HG03025 (cell line): Measurements from ENCODE around the gene RNF13.
A peak's percentile ranks its signal among the peaks of the same experiment; 100 is the strongest.
"Not testable (repeated sequence)": the region's sequence is repeated elsewhere in the genome, so short reads cannot be mapped to it uniquely, and the experiment has no call there.

ENCODE experiments used
- ATAC-seq: cut with Tn5 transposase; IDR thresholded peaks from one replicate; pipeline ENCODE4 v1.9.1; 2021; ENCODE audit warnings: mild to moderate bottlenecking, moderate library complexity; ENCODE audit not compliant: unreplicated experiment, low FRiP score

Gene RNF13

DNA sequence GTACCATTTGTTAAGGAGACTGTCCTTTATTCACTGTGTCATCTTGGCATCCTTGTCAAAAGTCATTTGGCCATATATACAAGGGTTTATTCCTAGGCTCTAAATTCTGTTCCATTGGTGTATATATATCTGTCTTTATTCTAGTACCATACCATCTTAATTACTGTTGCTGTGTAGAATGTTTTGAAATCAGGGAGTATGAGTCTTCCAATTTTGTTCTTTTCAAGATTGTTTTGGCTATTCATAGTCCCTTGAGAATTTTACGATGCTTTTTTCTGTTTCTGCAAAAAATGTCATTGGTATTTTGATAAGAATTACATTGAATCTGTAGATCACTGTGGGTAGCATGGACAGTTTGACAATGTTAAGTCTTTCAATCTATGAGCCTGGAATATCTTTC, 128.9 kb downstream of the RNF13 start:
- ATAC-seq, result no peak

DNA sequence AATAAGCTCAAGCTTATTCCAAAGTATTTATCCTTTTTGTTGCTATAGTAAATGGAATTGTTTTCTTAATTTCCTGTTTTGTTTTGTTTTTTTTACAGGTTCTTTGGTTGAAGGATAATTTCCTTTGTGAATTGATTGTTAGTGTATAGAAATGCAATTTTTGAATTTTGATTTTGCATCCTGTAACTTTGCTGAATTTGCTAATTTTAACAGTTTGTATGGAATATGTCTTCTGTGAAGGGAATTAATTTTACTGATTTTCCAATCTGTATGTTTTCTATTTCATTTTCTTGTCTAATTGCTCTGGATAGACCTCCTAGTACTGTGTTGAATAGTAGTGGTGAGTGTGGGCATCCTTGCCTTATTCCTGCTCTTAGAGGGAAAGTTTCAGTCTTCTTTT, 129.4 kb downstream of the RNF13 start:
- ATAC-seq, result no peak

DNA sequence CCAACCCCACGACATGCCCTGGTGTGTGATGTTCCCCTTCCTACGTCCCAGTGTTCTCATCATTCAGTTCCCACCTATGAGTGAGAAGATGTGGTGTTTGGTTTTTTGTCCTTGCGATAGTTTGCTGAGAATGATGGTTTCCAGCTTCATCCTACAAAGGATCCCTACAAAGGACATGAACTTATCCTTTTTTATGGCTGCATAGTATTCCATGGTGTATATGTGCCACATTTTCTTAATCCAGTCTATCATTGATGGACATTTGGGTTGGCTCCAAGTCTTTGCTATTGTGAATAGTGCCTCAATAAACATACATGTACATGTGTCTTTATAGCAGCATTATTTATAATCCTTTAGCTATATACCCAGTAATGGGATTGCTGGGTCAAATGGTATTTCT, 131.0 kb downstream of the RNF13 start:
- not testable (repeated sequence) for ATAC-seq

DNA sequence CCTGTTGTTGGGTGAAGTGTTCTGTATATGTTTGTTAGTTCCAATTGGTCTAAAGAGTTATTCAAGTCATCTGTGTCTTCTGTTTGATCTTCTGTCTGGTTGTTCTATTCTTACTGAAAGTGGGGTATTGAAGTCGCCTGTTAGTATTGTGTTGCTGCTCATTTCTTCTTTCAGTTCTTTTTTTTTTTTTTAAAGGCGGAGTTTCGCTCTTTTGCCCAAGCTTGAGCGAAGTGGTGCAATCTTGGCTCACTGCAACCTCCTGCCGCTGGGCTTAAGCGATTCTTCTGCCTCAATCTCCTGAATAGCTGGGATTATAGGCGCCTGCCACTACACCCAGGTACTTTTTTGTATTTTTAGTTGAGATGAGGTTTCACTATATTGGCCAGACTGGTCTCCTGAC, 134.2 kb downstream of the RNF13 start:
- no peak for ATAC-seq

DNA sequence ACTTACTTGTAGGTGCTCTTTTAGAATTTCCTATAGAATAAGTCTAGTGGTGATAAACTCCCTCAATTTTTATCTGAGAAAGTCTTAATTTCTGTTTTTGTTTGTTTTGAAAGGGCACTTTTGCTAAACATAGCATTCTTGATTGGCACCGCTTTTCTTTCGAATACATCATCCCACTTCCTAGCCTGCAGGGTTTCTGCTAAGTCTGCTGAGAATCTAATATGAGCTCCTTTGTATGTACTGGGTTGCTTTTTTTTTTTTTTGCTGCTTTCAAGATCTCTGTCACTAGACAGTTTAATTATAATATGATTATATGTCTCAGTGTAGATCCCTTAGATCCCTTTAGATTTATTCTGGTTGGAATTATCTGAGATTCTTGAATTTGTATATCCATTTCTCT, 136.2 kb downstream of the RNF13 start:
- no peak for ATAC-seq

DNA sequence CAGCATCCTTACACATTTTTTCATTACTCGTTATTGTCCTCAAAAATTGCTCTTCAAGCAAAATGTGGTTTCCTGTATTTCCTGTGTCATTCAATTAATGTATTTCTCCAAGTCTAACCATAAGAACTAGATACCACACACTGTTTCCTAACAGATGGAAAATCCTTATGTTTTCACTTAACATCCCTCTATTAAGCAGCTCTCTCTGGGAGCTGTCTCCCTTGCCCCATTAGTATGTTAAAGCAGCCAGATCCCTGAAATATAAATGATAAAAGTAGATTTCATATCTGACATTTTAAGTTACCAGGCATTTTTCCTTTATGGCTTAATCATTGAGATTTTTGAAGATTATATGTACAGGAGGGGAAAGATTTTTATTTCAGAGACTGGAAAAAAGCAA, 141.8 kb downstream of the RNF13 start:
- ATAC-seq, result no peak

DNA sequence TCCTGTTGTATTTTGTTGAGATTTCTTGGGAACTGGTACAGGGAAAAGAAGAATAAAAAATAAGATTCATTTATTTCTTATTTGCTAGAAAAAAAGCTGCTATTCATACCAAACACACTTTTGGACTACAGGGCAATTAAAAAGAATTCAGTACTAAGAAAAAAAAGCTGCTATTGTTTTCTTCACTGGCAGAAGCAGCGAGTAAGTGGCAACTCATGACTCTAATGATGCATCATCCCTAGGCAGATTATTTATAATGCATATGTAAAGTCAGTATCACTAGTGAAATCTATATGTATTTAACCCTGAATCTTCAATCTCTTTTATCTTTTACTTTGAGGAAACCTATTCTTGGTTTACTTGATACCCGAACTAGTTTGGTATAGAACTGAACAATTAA, 142.4 kb downstream of the RNF13 start:
- no peak for ATAC-seq

DNA sequence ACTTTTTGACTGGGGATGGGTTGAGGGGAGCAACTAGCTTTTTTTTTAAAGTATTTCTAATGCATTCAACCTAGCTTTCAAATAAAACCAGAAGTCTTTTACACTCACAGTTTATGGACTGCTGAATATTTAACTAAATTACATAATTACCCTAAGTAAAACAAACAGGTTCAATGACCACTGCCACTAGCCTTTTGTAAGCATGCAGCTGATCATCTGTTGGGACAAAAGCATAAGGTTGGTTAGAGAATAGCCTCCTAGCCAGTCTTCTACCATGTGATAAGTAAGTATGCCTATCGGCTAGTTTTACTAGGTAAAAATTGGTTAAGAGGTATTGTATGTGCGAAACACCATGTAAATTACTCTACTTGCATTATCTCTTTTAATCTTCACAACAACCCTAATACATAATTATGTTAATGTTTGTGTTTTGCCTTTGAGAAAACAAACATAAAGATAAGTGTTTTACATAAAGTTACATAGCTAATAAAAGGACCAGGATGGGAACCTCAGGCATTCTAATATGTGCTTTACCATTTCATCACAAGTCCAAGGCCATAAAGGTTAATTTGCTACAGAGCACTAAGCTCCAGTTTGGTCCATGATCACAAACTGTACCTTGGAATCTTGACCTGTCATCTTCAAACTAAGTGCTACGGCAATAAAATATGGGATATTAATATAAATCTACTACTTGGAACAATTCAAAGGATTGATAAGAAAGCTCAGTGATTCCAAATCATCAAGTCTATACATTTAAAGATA, 144.5 kb downstream of the RNF13 start:
- ATAC-seq, result no peak

DNA sequence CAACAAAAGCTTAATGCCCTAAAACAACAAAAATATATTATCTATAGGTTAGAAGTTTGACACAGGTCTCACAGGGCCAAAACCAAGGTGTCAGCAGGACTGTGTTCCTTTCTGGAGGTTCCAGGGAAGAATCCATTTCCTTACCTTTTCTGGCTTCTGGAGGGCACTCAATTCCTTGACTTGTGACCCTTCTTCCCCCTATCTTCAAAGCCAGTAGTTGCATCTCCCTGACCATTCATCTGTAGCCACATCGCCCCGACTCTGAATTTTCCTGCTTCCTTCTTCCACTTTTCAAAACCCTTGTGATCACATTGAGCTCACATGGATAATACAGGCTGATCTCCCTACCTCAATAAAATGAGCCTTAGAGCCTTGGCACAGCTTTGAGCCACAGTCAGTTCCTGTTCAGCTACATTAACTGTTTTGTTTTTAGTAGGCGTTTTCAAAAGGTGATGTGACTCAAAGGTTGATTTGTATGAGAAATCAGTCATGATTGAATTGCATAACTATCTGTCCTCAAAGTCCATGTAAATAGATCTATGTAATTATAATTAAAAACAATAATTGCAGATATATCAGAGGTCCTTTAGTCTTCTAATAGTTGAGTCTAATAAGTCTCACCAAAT, 145.3 kb downstream of the RNF13 start:
- ATAC-seq, result no peak

DNA sequence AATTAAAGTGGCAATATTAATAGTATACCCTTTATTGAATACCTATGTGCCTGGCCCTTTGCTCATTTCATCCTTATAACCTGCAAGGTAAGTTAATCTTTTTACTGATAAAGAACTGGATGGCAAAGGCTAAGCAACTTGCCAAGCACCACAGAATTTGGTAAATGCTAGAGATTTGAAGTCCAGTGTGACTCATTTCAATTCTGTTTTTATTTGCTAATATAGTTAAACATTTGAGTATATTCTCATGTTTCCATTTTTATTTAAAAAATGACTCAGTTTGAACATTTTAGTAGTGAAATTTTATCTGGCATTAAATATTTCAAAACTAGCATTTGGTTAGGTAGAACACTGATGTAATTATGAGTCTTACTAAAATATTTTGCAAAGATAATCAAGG, 146.4 kb downstream of the RNF13 start:
- no peak for ATAC-seq

DNA sequence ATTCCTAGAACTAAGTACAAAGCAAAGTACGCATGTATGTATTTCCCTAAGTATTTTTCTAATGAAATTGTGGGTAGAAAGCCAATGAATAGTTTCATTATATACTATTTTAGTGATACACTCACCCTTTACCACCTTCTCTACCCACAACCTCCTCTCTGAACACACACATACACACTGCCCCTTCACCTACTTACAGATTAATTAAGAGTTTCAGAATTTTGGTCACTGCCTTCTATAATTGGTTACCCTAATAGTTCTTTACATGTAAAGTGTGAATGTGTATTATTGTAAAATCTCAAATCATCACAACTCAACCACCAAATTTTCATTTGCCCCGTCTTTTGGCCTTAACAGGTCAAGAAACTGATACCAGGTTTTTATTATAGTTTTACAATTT, 150.5 kb downstream of the RNF13 start:
- ATAC-seq, result no peak

DNA sequence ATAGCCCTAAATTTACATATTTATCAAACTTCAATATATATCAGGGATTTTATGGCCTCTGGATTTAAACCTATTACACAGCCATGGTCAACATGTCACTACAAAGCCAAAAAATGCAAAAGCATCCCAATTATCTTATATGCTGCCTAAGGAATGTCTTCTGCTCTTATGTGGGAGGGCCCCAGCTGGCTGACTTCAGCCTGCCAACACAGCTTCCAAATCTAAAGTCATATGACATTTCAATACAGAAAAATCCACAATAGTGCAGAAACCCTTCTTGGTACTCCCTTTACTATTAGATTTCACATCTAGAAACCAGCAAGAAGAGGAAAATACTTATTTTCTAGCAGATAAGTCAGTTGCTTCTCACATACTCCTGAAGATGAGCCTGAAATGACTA, 151.3 kb downstream of the RNF13 start:
- ATAC-seq, result no peak

DNA sequence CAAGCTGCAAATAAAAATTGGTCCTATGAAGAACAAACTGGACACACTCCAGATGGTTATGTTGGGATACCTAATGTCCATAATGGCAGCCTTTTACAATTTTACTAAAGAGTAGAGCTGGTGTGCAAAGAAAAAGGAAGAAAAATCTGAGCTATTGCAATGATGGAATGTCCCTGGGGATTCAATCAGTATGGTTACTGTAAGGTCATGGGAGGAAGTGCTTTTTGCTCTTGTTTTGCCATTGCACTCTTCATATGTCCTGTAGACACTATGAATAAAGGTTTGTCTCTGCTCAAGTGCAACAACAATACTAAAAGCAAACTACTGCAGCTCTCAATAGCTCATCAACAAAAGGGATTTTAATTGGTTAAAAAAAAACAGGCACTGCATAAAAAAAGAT, 152.3 kb downstream of the RNF13 start:
- ATAC-seq, result no peak

DNA sequence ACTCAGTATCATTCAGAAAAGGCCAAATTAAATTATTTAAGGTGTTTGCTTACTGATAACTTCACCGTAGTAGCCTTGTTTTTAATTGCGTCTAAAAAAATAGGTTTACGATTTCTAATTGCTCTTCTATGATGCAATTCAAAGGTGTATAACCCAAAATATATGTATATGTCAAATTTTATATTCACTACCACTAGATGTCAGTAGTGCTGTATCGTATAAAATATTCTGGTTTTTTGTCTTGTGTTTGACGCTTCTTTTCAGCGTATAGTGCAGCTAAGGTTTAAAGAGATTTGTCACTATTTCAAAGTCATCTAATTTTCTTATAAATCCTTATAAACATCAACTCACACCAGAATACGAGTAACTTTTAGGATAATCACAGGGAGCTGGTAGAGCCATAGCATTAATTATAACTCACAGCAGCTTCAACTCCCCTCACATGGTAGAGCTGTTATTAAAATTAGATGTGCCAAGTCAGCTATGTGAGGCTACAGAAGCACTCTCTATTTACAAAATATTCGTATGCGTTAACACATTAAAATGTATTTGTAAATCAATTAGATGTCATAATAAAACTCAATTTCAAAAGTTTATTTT, 154.2 kb downstream of the RNF13 start:
- ATAC-seq, result no peak

DNA sequence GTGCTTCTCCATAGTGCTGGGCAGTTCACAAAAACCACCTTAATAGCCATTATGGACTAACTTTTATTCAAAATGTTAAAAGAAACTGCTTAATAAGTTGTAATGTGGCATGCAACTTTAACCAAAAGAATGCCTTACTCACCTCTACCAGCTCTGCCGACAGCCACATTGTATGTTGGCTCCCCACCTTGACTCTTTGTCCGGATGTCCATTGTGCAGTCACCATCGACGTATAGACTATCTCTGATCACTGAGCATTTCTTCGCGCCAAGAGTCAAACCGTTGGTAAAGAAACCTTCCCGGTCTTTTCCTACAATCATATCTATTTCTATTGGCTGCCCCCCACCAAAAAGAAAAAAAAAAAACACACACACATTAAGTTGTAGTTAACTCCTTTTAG, 155.2 kb downstream of the RNF13 start:
- no peak for ATAC-seq

DNA sequence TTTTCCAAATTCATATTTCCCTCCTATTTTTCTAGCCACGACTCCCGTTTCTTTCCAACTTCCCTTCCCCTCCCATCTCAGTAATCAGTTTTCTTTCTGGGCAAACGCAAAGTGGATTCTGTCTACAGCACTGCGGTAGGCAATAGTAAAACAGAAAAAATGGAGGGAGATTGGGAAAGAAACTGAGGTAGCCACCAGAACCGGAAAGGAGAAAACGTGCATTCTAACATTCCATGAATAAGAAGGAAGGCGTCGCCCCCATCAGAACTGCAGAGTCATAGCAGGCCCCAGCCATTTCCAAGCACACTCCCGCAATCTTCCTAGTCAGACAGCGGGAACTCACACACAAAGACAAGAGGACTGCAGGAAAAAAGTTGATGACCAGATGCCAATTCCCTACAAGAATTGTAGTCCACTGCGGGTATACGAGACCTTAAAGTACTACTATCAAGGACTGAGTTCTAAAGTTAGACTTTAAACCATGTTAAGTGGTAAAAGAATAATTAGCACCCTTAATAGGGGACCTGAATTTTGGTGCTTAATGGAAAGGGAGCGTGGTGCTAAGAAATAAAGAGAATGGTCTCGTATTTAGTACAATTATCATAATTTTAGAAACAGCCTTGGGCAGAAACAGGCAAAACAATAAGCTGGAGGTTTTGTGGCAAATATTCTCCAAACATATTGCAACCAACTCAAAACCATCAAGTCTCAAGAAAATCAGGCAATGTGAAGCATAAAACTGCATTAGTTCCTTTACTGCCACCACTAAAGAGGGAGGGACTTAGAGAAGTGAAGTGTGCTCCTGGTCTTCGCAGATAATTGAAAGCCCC, 156.3 kb downstream of the RNF13 start:
- ATAC-seq, result peak; percentile 0

DNA sequence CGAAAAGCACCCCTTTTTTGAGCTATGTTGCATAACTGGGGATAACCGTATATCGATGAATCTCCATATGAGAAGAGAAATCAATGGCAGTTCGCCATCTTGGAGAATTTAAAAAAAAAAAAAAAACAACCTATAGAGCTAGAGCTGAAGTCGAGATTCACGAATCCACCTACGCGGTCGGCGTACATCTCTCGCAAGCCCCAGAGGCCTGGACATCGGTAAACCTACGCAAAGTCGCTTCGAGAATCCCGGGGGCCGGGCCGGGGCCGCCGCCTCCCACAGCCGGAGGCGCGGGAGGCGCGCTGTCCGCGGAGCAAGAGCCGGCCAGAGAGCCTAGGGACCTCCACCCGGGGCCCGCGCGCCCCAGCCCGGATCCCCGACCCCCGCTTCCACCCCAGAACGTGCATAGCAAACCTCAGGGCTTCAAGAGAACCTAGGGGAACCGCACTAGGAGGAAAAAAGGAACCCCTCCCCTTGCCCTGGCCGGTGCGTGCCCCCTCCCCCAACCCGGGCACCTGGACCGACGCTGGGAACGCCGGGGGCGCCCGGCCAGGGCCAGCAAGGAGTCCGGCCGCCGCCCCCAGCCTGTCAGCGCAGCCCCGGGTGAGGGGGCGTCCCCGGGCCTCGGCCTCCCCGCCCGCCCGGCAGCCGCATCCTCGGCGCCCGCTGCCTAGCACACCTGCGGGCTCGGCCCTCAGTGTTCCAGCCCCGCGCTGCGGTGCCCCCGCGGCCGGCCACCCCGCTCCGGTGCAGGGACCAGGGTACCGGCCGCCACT, 157.1 kb downstream of the RNF13 start:
- ATAC-seq, result peak; percentile 59

DNA sequence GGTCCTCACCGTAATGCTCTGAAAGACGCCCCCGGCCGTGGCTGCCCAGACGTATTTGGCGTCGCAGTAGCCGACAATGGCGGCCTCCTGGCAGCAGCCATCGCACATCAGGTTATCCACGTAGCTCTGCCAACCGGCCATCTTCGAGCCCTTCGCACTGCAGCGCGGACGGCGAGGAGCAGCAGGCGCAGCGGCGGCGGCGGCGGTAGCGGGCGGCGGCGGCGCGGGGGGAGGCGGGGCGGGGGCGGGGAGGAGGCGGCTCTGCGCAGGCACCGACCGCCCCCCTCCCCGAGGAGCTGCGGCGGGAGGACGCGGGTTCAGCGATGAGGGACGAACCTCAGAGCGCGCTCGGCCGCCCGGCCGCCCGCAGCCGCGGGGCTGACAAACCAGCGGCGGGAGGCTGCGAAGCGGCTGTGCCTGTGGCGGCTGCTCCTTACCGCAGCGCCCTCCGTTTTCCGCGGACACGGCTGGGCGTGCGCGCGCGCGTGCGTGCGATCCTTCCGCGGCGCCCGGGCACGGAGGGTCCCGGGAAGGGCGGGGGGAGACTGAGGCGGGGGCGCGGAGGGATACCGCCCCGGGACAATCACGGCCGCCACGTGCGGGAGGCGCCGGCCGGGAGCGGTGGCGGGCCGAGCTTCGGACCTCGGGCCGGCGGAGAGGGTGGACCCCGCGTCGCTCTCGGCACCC, 157.8 kb downstream of the RNF13 start, which contains the start of gene PFN2:
TSS of gene PFN2 (minus strand) at position 180 of the 687 bp plus-strand sequence. CDS start at position 141, 39 bp downstream.
- peak; percentile 55 for ATAC-seq

DNA sequence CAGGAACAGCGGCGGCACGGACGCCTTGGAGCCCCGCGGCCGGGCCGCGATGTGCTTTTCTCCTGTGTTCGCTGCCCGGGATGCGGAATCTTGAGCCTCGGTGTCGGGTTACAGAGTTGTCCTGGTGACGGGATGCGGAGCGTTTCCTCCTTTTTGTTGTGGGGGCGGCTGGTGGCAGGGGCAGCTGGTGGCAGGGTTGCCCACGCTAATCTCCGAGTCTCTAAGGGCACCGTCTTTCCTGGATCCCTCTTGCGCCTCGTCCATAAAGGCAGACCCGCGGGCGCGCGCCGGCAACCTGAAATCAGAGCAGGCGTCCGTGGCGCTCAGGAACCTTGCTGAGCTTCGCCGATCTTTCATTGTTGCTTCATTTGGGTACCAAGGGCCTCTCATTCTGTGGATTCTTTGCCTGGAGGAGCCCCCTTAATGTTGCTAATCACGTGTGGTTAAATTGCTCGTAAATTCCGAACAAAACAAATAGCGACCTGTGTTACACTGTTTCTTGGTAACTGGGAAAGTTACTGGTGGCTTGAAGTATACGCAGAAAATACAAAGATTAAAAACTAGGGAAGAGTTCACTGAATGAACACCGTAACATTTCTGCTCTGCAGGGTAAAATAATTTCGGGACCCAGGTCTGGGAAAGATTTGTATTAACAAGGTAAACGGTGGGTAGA, 158.5 kb downstream of the RNF13 start:
- peak; percentile 7 for ATAC-seq
